T-cell (primary cell): ENCODE results near the gene OFD1. TPM values are rescaled to one million over a fixed set of nuclear protein-coding genes. Genes with fewer than 3 reads are reported as not detected.

ENCODE experiments used
- ATAC-seq, 4 experiments: fragments of 200-7000 bp in 3 of 4; fragments of 150-1000 bp in 1 of 4; cut with Tn5 transposase; replicated peaks in 1 of 4; 1 replicate in 3 of 4; 2 replicates in 1 of 4; pipeline ENCODE4 v1.10.0; 2021; ENCODE audit warnings: moderate library complexity in 3 of 4, mild to moderate bottlenecking in 2 of 4, moderate number of reproducible peaks in 1 of 4
- CTCF ChIA-PET, 2 donors: fragments of 300-600 bp; sonication (Branson Sonifier 250); formaldehyde crosslinking; loops; one replicate each; lab custom pipeline; 2022; ENCODE audit warnings: antibody characterized with exemption in 2 of 2; lab: Charles Lee
- POLR2A ChIA-PET, 2 donors: fragments of 300-600 bp; sonication (Branson Sonifier 250); formaldehyde crosslinking; loops; one replicate each; lab custom pipeline; 2022; ENCODE audit warnings: antibody characterized with exemption in 2 of 2; lab: Charles Lee
- DNase-seq, 35 experiments: peaks; one replicate each; pipeline versions ENCODE4 v3.0.0 to v3.0.0-alpha.2; 2013 to 2023
- H3K27ac ChIP-seq: one replicate; pipeline ENCODE4 v1.5.1; 2013; ENCODE audit warnings: low read length
- H3K27me3 ChIP-seq, 2 experiments: replicated peaks in 1 of 2; 1 replicate in 1 of 2; 2 replicates in 1 of 2; pipeline versions ENCODE4 v1.6.1 to v1.7.0; 2013; ENCODE audit warnings: low read length in 1 of 2, mixed read lengths in 1 of 2; ENCODE audit not compliant: control insufficient read depth in 2 of 2, insufficient read depth in 2 of 2; ENCODE audit errors: extremely low read depth in 1 of 2
- H3K36me3 ChIP-seq, 2 donors: 1 replicate in 1 of 2; 2 replicates in 1 of 2; pipeline versions ENCODE4 v1.6.1 to v1.7.0; 2013; ENCODE audit warnings: low read length in 1 of 2; ENCODE audit not compliant: control insufficient read depth in 2 of 2, insufficient read depth in 1 of 2; ENCODE audit errors: extremely low read depth in 1 of 2
- H3K4me1 ChIP-seq, 2 experiments: 1 replicate in 1 of 2; 2 replicates in 1 of 2; pipeline versions ENCODE4 v1.6.1 to v1.7.0; 2013; ENCODE audit warnings: low read length in 2 of 2, mixed read lengths in 1 of 2; ENCODE audit not compliant: insufficient read depth in 2 of 2, control insufficient read depth in 1 of 2; ENCODE audit errors: extremely low read depth in 1 of 2
- H3K4me3 ChIP-seq, 2 donors: 1 replicate in 1 of 2; 2 replicates in 1 of 2; pipeline versions ENCODE4 v1.5.1 to v1.7.0; 2013; ENCODE audit warnings: mild to moderate bottlenecking in 2 of 2, low read length in 1 of 2, moderate library complexity in 1 of 2; ENCODE audit not compliant: control insufficient read depth in 1 of 2; ENCODE audit errors: extremely low read depth in 1 of 2
- H3K9me3 ChIP-seq: 2 replicates; pipeline ENCODE4 v1.7.0; 2013
- H3K27ac Mint-ChIP-seq, 2 donors: one replicate each; pipeline ENCODE4 v1.8.0; 2020 to 2021; ENCODE audit warnings: mild to moderate bottlenecking in 2 of 2, mixed read lengths in 2 of 2
- H3K27me3 Mint-ChIP-seq, 2 donors: one replicate each; pipeline ENCODE4 v1.8.0; 2021 to 2022; ENCODE audit warnings: mixed read lengths in 2 of 2
- H3K36me3 Mint-ChIP-seq: one replicate; pipeline ENCODE4 v1.8.0; 2021; ENCODE audit warnings: mixed read lengths
- H3K4me1 Mint-ChIP-seq, 3 donors: one replicate each; pipeline ENCODE4 v1.8.0; 2020 to 2022; ENCODE audit warnings: mixed read lengths in 3 of 3, mild to moderate bottlenecking in 1 of 3
- H3K4me3 Mint-ChIP-seq, 3 donors: one replicate each; pipeline ENCODE4 v1.8.0; 2020 to 2022; ENCODE audit warnings: mild to moderate bottlenecking in 3 of 3, mixed read lengths in 3 of 3, moderate library complexity in 3 of 3
- H3K9me3 Mint-ChIP-seq, 3 donors: one replicate each; pipeline ENCODE4 v1.8.0; 2020 to 2022; ENCODE audit warnings: mixed read lengths in 3 of 3
- WGBS: methylation state at CpG from one replicate; pipeline ENCODE4 v1.1.5; 2013; ENCODE audit warnings: missing lambda C conversion rate; ENCODE audit not compliant: insufficient coverage; 5-methylcytosine and 5-hydroxymethylcytosine counted together
- total RNA-seq, 35 experiments: library from RNA in 6 of 35; stranded (reverse) in 6 of 35; fragments of 120-200 nt in 1 of 35; gene quantifications; one replicate each; pipeline versions ENCODE4 v1.2.1 to v1.2.4 and lab custom pipeline; 2013 to 2026

Gene OFD1, protein sequence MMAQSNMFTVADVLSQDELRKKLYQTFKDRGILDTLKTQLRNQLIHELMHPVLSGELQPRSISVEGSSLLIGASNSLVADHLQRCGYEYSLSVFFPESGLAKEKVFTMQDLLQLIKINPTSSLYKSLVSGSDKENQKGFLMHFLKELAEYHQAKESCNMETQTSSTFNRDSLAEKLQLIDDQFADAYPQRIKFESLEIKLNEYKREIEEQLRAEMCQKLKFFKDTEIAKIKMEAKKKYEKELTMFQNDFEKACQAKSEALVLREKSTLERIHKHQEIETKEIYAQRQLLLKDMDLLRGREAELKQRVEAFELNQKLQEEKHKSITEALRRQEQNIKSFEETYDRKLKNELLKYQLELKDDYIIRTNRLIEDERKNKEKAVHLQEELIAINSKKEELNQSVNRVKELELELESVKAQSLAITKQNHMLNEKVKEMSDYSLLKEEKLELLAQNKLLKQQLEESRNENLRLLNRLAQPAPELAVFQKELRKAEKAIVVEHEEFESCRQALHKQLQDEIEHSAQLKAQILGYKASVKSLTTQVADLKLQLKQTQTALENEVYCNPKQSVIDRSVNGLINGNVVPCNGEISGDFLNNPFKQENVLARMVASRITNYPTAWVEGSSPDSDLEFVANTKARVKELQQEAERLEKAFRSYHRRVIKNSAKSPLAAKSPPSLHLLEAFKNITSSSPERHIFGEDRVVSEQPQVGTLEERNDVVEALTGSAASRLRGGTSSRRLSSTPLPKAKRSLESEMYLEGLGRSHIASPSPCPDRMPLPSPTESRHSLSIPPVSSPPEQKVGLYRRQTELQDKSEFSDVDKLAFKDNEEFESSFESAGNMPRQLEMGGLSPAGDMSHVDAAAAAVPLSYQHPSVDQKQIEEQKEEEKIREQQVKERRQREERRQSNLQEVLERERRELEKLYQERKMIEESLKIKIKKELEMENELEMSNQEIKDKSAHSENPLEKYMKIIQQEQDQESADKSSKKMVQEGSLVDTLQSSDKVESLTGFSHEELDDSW
- total RNA-seq (10 to 100 TPM; 78.8 to 96.8 (median 89.3) TPM), total RNA-seq (lab: John Stamatoyannopoulos, UW) (56.4 to 264 (median 186) reads per million in 29 experiments)
- 60.8 TPM for total RNA-seq (2013)

DNA sequence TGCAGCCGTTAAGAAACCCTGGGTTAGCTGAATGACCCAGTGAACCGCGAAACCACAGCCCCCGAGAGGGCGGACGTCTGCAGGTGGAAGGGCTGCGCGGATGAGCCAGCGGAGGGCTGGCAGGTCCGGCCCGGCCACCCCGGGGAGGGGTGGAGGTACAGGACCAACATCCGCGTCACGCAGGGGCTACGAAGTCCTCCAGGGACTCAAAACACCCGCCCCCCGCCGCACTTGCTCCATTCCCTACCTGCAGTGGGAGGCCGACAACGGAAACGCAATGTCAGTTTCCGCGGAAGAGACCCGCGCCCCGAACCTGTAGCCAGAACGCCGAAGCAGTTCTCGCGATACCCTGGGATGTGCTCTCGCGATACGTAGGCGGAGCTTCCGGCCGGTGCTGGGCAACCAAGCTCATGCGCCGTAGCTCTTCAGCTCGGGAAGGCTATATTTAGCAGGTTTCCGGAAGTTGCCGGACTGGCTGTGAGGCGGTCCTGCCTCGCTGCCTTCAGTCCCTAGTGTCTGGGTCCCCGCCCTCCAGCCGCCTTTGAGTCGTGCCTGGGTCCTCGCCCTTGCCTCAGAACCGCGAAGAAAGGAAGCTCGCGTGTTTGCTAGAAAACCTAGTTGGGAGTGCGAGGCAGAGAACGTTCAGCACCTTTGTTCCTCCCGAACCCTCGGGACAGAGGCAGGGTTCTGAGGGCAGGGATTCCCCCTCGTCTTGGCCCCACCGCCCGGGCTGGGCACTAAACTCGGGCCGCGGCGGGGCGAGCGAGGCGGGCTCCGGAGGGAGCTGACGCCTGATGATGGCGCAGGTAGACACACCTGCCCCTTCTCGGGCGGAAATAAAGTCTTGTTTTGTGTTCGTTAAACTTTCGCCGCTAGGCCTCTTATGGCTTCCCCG lies at the start of gene OFD1, which contains the start of gene TRAPPC2:
OFD1 (plus strand) TSS at position 471 of the 895 bp plus-strand sequence; CDS start at position 795, 324 bp downstream.
TRAPPC2 (minus strand) TSS at position 343 of the 895 bp plus-strand sequence. CDS start 14,657 bp downstream, outside the sequence.
- under 1% methylated on average over 37 of the region's 75 CpGs for WGBS
- peaks cover 47 to 67% (median 66%) of the 10 kb centered on the region in 3 donors for H3K4me1 Mint-ChIP-seq

DNA sequence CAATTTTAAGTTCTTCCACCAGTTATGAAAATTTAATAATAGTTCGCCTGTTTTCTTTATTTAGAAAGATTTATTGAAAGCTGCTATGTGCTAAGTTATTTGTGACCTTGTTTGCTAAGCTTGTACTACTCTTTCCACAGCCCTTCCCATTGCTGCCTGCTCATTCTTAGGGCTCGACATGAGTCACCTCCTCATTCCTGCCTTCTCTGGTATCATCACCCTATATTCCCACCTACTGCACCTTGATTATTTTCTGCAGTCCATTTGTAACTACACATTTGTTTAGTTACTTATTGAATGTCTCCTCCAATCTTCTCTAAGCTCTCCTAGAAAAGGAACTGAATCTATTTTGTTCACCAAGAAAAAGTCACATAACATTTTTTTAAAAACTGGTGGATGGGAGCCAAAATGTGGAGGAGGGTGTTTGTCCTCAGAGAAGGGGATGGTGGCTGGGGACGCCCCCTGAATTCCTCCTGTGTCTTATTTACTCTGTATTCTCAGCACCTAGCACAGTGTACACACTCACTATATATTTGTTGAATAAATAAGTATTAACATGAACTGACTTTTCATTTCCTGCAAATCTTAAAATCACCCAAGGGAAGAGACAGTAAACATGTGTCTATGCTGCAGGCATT lies 49.3 kb upstream of the OFD1 start:
- Histone ChIP-seq H3K4me1 (peaks cover 2 to 6% of the 10 kb centered on the region in 2 experiments), H3K36me3 (no peaks in the 10 kb centered on the region), H3K27ac (no peak overlapping the region), H3K9me3 (no peaks in the 10 kb centered on the region), H3K4me3 (no peak overlapping the region), H3K27me3 (no peaks in the 10 kb centered on the region)
- DNase-seq (no peak), ATAC-seq (no peak)
- no peaks in the 10 kb centered on the region for H3K9me3 Mint-ChIP-seq
- CTCF ChIA-PET: interaction anchor here in 1 of 2 donors (3.7 kb wide), 1 partner anchor 12 kb away, joined by 17 read pairs; no protein-coding TSS in a partner anchor
- no CpG with 5 or more reads among the region's 3 CpGs for WGBS
- H3K27me3 Mint-ChIP-seq: peaks cover 0 to 15% of the 10 kb centered on the region in 2 donors
- H3K4me3 Mint-ChIP-seq: no peak overlapping the region
- H3K36me3 Mint-ChIP-seq: peaks cover 3% of the 10 kb centered on the region
- H3K27ac Mint-ChIP-seq: peak overlapping the region; percentile 60 to 65
- H3K4me1 Mint-ChIP-seq: peaks cover 20 to 34% (median 30%) of the 10 kb centered on the region in 3 donors
- POLR2A ChIA-PET: interaction anchor here in 1 of 2 donors (0.6 kb wide), 1 partner anchor 565 kb away, joined by 3 read pairs; no protein-coding TSS in a partner anchor

More for the DNA sequence above, at the start of gene OFD1, which contains the start of gene TRAPPC2:
- H3K36me3 ChIP-seq: peaks cover 0 to 11% of the 10 kb centered on the region in 2 donors
- peaks cover 12 to 15% of the 10 kb centered on the region in 2 experiments for H3K4me1 ChIP-seq
- H3K9me3 Mint-ChIP-seq: no peaks in the 10 kb centered on the region
- H3K27me3 Mint-ChIP-seq: peaks cover 0 to 7% of the 10 kb centered on the region in 2 donors
- H3K27ac Mint-ChIP-seq: peak within 1 kb of the TSS; percentile 91 to 98
- peak; percentile 91 to 93 (median 93) for ATAC-seq
- peak within 1 kb of the TSS; percentile 98 for H3K27ac ChIP-seq
- no peaks in the 10 kb centered on the region for H3K27me3 ChIP-seq
- ChIA-PET CTCF (interaction anchor here (0.5 to 2.0 kb wide), 11 partner anchors 9 to 46 kb away, joined by 3 to 10 read pairs (median 3); partner anchors contain the start of gene RAB9A (in 1 of the 2)), POLR2A (interaction anchor here (0.7 to 3.0 kb wide), 9 partner anchors 8 to 81 kb away, joined by 3 to 14 read pairs (median 5); no protein-coding TSS in a partner anchor)
- peak; percentile 78 to 94 (median 86) for DNase-seq
- no peaks in the 10 kb centered on the region for H3K9me3 ChIP-seq
- H3K4me3 Mint-ChIP-seq: peak within 1 kb of the TSS; percentile 83 to 94 (median 89)
- H3K36me3 Mint-ChIP-seq: peaks cover 24% of the 10 kb centered on the region
- H3K4me3 ChIP-seq: peak within 1 kb of the TSS; percentile 83 to 92

DNA sequence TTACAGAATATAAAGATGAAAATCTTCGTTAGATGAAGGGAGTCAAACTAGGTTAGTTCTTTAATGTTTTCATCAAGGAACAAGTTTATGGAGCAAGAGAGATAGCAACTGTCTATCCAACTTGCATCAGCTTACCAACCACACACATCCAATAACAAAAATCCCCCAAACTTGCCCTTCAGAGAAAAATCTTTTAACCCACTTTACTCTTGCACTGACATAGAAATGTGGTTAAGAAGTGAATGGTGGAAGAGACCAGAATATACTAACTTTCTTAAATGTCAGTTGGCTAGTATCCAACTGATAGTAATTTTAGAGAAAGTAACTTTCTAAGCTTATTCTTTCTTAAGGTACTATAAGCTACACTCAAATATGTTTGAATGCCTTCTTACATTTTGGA lies 47.3 kb upstream of the OFD1 start:
- H3K36me3 Mint-ChIP-seq: peaks cover 3% of the 10 kb centered on the region
- Histone ChIP-seq H3K36me3 (no peaks in the 10 kb centered on the region), H3K27me3 (no peaks in the 10 kb centered on the region), H3K4me3 (no peak overlapping the region), H3K9me3 (no peaks in the 10 kb centered on the region), H3K27ac (peak overlapping the region; percentile 73), H3K4me1 (peaks cover 8 to 17% of the 10 kb centered on the region in 2 experiments)
- DNase-seq (no peak), ATAC-seq (no peak)
- peaks cover 27 to 50% (median 45%) of the 10 kb centered on the region in 3 donors for H3K4me1 Mint-ChIP-seq
- CTCF ChIA-PET: interaction anchor here in 1 of 2 donors (0.5 to 3.7 kb wide), 5 partner anchors 10 to 64 kb away, joined by 3 to 17 read pairs (median 4); partner anchors contain the start of genes OFD1 and TRAPPC2
- peak overlapping the region; percentile 76 to 84 for H3K27ac Mint-ChIP-seq
- POLR2A ChIA-PET: interaction anchor here in 1 of 2 donors (1.1 kb wide), 2 partner anchors 21 to 56 kb away, joined by 3 to 6 read pairs; no protein-coding TSS in a partner anchor
- no CpG with 5 or more reads among the region's 1 CpG for WGBS
- no peak overlapping the region for H3K4me3 Mint-ChIP-seq
- peaks cover 0 to 13% of the 10 kb centered on the region in 2 donors for H3K27me3 Mint-ChIP-seq
- H3K9me3 Mint-ChIP-seq: no peaks in the 10 kb centered on the region

DNA sequence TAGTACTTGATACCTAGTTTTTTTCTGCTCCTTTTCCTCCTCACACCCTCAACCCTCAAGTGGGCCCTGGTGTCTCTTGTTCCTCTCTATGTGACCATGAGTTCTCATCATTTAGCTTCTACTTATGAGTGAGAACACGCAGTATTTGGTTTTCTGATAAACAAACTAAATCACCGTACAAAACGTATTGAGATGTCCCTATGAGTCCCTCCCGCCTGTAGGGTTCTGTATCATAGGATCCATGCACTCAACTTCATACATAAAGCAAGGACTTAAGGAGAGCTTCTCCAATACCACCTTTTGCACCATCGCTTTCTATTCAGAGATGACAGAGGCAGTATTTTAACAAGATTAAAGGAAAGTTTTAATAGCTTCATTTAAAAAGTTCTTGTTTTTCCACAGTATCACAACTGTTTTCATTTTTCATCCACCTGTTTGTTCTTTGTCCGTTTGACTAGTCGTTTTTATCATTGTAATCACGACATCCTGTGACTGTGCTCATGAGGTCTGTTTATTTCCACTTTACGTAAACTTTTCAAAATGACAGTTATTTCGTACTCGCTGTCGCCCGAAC lies 46.1 kb upstream of the OFD1 start:
- Mint-ChIP-seq H3K27me3 (peaks cover 0 to 23% of the 10 kb centered on the region in 2 donors), H3K4me1 (peaks cover 39 to 63% (median 57%) of the 10 kb centered on the region in 3 donors), H3K27ac (peak overlapping the region; percentile 84 to 89), H3K36me3 (peaks cover 3% of the 10 kb centered on the region), H3K4me3 (peak overlapping the region; percentile 84 to 93 (median 84)), H3K9me3 (no peaks in the 10 kb centered on the region)
- Histone ChIP-seq H3K4me1 (peaks cover 8 to 21% of the 10 kb centered on the region in 2 experiments), H3K36me3 (no peaks in the 10 kb centered on the region), H3K9me3 (no peaks in the 10 kb centered on the region), H3K27ac (peak overlapping the region; percentile 73), H3K27me3 (no peaks in the 10 kb centered on the region), H3K4me3 (peak overlapping the region; percentile 68 to 81)
- CTCF ChIA-PET: interaction anchor here (0.7 to 3.7 kb wide), 9 partner anchors 9 to 344 kb away, joined by 3 to 17 read pairs (median 4); partner anchors contain the start of genes OFD1 (in 1 of the 2) and TRAPPC2 (in 1 of the 2)
- POLR2A ChIA-PET: interaction anchor here (0.5 to 1.2 kb wide), 10 partner anchors 9 to 67 kb away, joined by 3 to 5 read pairs (median 3); no protein-coding TSS in a partner anchor
- peak in 2 of 35 experiments; percentile 3 to 31 for DNase-seq
- ATAC-seq: peak in 3 of 4 experiments; percentile 26 to 36 (median 26)
- 0% methylated on average over 6 of the region's 13 CpGs for WGBS
